Measurements from ENCODE around the gene C4A.

DNA sequence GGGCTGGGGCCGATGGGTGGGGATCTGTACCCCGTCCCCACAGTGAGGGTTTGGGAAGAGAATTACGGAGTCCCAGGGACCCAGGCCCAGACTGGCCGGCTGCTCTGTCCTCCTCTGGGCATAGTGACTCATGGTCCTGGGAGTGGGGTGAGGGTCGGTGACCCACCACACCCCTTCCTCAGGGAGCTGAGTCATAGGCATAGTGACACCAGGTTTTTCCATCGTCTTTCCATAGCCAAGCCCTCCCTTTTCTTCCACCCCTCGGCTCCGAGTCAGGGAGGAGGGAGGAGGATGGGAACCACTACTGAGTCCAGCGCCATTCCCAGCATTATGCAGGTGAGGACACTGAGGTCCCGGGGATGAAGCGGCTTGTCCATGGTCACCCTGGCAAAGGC is 65.2 kb downstream of the C4A start:
- TF ChIP-seq ZNF274 (IDR thresholded peaks at IDR 0.05; ENCODE audit: low read depth, low read length) (no peak), YY1 (IDR thresholded peaks at IDR 0.05; ENCODE audit: insufficient read depth, insufficient read length) (no peak)
